Activated B cell treated with CpG ODN at 0.5 μM for 24 hours (primary cell): ENCODE results near the gene GIT2. TPM values are rescaled to one million over a fixed set of nuclear protein-coding genes. Genes with fewer than 3 reads are reported as not detected.

Source experiments
- ATAC-seq: fragments of 200-7000 bp; cut with Tn5 transposase; one replicate; pipeline ENCODE4 v1.10.0; 2021; ENCODE audit warnings: low read depth, mild to moderate bottlenecking, moderate library complexity
- CTCF ChIA-PET: fragments of 350-600 bp; sonication (Branson Sonifier 250); formaldehyde crosslinking; loops from one replicate; lab custom pipeline; 2021; ENCODE audit warnings: antibody characterized with exemption; lab: Charles Lee
- POLR2A ChIA-PET: fragments of 350-600 bp; sonication (Branson Sonifier 250); formaldehyde crosslinking; loops from one replicate; lab custom pipeline; 2021; ENCODE audit warnings: antibody characterized with exemption; lab: Charles Lee
- DNase-seq: peaks from one replicate; pipeline ENCODE4 v3.0.0; 2022
- H3K27ac Mint-ChIP-seq: one replicate; pipeline ENCODE4 v1.8.0; 2020; ENCODE audit warnings: mixed read lengths
- H3K27me3 Mint-ChIP-seq: one replicate; pipeline ENCODE4 v1.8.0; 2021; ENCODE audit warnings: mixed read lengths
- H3K36me3 Mint-ChIP-seq: one replicate; pipeline ENCODE4 v1.8.0; 2021; ENCODE audit warnings: low read depth, mixed read lengths
- H3K4me1 Mint-ChIP-seq: one replicate; pipeline ENCODE4 v1.8.0; 2021; ENCODE audit warnings: mixed read lengths
- H3K4me3 Mint-ChIP-seq: one replicate; pipeline ENCODE4 v1.8.0; 2020; ENCODE audit warnings: mild to moderate bottlenecking, mixed read lengths
- H3K9me3 Mint-ChIP-seq: one replicate; pipeline ENCODE4 v1.8.0; 2020; ENCODE audit warnings: mixed read lengths
- intact Hi-C: fragments of 100-400 bp; cut with micrococcal nuclease; formaldehyde crosslinking; loops from one replicate; pipeline ENCODE4 v1.15.1; 2024
- total RNA-seq: library from RNA; stranded (reverse); gene quantifications from 2 replicates; pipeline ENCODE4 v1.2.3, GENCODE V29; 2022
- TF ChIP-seq, protein P1 (sequence below): fragments of 200-600 bp; IDR thresholded peaks from one replicate; pipeline ENCODE4 v1.8.0; 2022; ENCODE audit warnings: antibody characterized with exemption, mild to moderate bottlenecking

GIT2 gene
- total RNA-seq, 1 donor from 2014 or later = 107 TPM

- CTCF ChIA-PET = interaction anchor here (3.0 kb wide), 1 partner anchor 14 kb away, joined by 12 read pairs; no protein-coding TSS in a partner anchor
- POLR2A ChIA-PET = interaction anchor here (0.9 to 13.7 kb wide), 4 partner anchors 15 to 284 kb away, joined by 3 to 251 read pairs (median 8); no protein-coding TSS in a partner anchor
- intact Hi-C loops = loop anchor here (5.0 to 10.0 kb wide), 2 partner anchors 115 to 1407 kb away; partner anchors contain the start of genes GLTP and SH2B3
- DNase-seq (no peak), ATAC-seq (no peak)
- TF ChIP-seq, protein P1, sequence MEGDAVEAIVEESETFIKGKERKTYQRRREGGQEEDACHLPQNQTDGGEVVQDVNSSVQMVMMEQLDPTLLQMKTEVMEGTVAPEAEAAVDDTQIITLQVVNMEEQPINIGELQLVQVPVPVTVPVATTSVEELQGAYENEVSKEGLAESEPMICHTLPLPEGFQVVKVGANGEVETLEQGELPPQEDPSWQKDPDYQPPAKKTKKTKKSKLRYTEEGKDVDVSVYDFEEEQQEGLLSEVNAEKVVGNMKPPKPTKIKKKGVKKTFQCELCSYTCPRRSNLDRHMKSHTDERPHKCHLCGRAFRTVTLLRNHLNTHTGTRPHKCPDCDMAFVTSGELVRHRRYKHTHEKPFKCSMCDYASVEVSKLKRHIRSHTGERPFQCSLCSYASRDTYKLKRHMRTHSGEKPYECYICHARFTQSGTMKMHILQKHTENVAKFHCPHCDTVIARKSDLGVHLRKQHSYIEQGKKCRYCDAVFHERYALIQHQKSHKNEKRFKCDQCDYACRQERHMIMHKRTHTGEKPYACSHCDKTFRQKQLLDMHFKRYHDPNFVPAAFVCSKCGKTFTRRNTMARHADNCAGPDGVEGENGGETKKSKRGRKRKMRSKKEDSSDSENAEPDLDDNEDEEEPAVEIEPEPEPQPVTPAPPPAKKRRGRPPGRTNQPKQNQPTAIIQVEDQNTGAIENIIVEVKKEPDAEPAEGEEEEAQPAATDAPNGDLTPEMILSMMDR = no peak
- Mint-ChIP-seq H3K27me3 (no peaks in the 10 kb centered on the region), H3K9me3 (no peaks in the 10 kb centered on the region), H3K36me3 (peaks cover 22% of the 10 kb centered on the region), H3K4me3 (peak overlapping the region; percentile 93), H3K27ac (peak overlapping the region; percentile 67), H3K4me1 (peaks cover 85% of the 10 kb centered on the region)
Observed at GRCh38 chr12:109997393-109997792, 1.2 kb upstream of the GIT2 start.

- CTCF ChIA-PET = interaction anchor here (0.6 kb wide), 1 partner anchor 143 kb away, joined by 3 read pairs; no protein-coding TSS in a partner anchor
- POLR2A ChIA-PET = interaction anchor here (1.3 to 13.7 kb wide), 3 partner anchors 16 to 95 kb away, joined by 3 to 251 read pairs (median 11); no protein-coding TSS in a partner anchor
- Mint-ChIP-seq H3K27me3 (no peaks in the 10 kb centered on the region), H3K27ac (peak overlapping the region; percentile 91), H3K36me3 (peaks cover 22% of the 10 kb centered on the region), H3K4me1 (peaks cover 83% of the 10 kb centered on the region), H3K4me3 (peak overlapping the region; percentile 96), H3K9me3 (no peaks in the 10 kb centered on the region)
- TF ChIP-seq, protein P1 = no peak
- DNase-seq (no peak), ATAC-seq (no peak)
- intact Hi-C loops = loop anchor here (1.0 to 10.0 kb wide), 4 partner anchors 23 to 1408 kb away; partner anchors contain the start of genes FAM222A, GLTP and SH2B3
Observed at GRCh38 chr12:109996483-109996853, 300 bp upstream of the GIT2 start.

GRCh38 chr12:109995361-109995685 is 845 bp downstream of the GIT2 start:
- peaks cover 31% of the 10 kb centered on the region for H3K36me3 Mint-ChIP-seq
- DNase-seq (no peak), ATAC-seq (no peak)
- peak overlapping the region; percentile 96 for H3K4me3 Mint-ChIP-seq
- TF ChIP-seq, protein P1 = no peak
- H3K9me3 Mint-ChIP-seq = no peaks in the 10 kb centered on the region
- peaks cover 78% of the 10 kb centered on the region for H3K4me1 Mint-ChIP-seq
- ChIA-PET CTCF (interaction anchor here (1.5 kb wide), 1 partner anchor 19 kb away, joined by 5 read pairs; no protein-coding TSS in a partner anchor), POLR2A (interaction anchor here (0.8 to 13.7 kb wide), 7 partner anchors 8 to 94 kb away, joined by 3 to 251 read pairs (median 5); partner anchors contain the start of gene C12orf76)
- peak overlapping the region; percentile 95 for H3K27ac Mint-ChIP-seq
- intact Hi-C loops = loop anchor here (5.0 to 10.0 kb wide), 2 partner anchors 113 to 1409 kb away; partner anchors contain the start of genes GLTP and SH2B3
- no peaks in the 10 kb centered on the region for H3K27me3 Mint-ChIP-seq

- ATAC-seq (no peak), DNase-seq (no peak)
- H3K27ac Mint-ChIP-seq = peak overlapping the region; percentile 95
- H3K27me3 Mint-ChIP-seq = no peaks in the 10 kb centered on the region
- peak overlapping the region; percentile 96 for H3K4me3 Mint-ChIP-seq
- ChIA-PET POLR2A (interaction anchor here (0.8 to 13.7 kb wide), 6 partner anchors 9 to 54 kb away, joined by 3 to 251 read pairs (median 8); partner anchors contain the start of gene C12orf76), CTCF (interaction anchor here (1.5 kb wide), 1 partner anchor 20 kb away, joined by 5 read pairs; no protein-coding TSS in a partner anchor)
- H3K36me3 Mint-ChIP-seq = peaks cover 34% of the 10 kb centered on the region
- H3K9me3 Mint-ChIP-seq = no peaks in the 10 kb centered on the region
- intact Hi-C loops = loop anchor here (5.0 to 10.0 kb wide), 2 partner anchors 112 to 1410 kb away; partner anchors contain the start of genes GLTP and SH2B3
- TF ChIP-seq, protein P1 = no peak
- peaks cover 75% of the 10 kb centered on the region for H3K4me1 Mint-ChIP-seq
Observed at GRCh38 chr12:109994401-109995175, 1.6 kb downstream of the GIT2 start.
